PFSK-1 (cell line): ENCODE results near the gene RTP5.

Experiments
- POLR2AphosphoS5 ChIP-seq: IDR thresholded peaks from 2 replicates; pipeline ENCODE4 v1.6.1; 2012; ENCODE audit warnings: low read depth, mild to moderate bottlenecking, control low read depth, low read length, moderate library complexity
- REST ChIP-seq, 2 experiments: IDR thresholded peaks; 2 replicates each; pipeline versions ENCODE4 v1.6.1 to v1.8.0; 2011 to 2012; ENCODE audit warnings: low read depth in 2 of 2, low read length in 2 of 2, control low read depth in 1 of 2, inconsistent platforms in 1 of 2, mild to moderate bottlenecking in 1 of 2, moderate library complexity in 1 of 2; ENCODE audit not compliant: insufficient read depth in 1 of 2
- TAF1 ChIP-seq: IDR thresholded peaks from 2 replicates; pipeline ENCODE4 v1.6.1; 2012; ENCODE audit warnings: low read length, control low read depth, borderline replicate concordance; ENCODE audit not compliant: insufficient read depth

DNA sequence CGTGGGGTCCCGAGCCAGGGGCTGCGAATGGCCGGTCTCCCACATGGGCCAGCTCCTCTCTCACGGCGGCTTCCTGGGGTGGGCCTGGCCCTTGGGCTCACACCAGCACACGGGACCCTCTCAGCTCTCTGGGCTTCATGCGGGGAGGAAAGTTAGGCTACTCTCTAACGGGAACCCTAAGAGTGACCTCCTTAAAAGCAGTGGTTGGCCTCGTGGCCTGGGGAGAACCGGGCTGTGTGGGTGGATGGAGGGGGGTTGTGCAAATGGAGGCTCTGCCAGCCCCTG, 25.8 kb downstream of the RTP5 start:
- TF ChIP-seq POLR2AphosphoS5 (no peak), REST (IDR thresholded peaks at IDR 0.05; ENCODE audit: insufficient read depth in 1 of 2, low read depth in 2 of 2, low read length in 2 of 2) (no peak), TAF1 (no peak)
